HCT116 (cell line): Measurements from ENCODE around the gene PHPT1. TPM values are rescaled to one million over a fixed set of nuclear protein-coding genes. Genes with fewer than 3 reads are reported as not detected.

ENCODE experiments used
- ATAC-seq: fragments of 200-7000 bp; cut with Tn5 transposase; 2 replicates; pipeline ENCODE4 v1.9.1; 2020; ENCODE audit warnings: mild to moderate bottlenecking, moderate library complexity
- BruUV-seq: library from RNA; stranded (reverse); fragments of 400-500 nt; replicated peaks from 2 replicates; lab custom pipeline; 2021; lab: Mats Ljungman, UMichigan
- CTCF ChIA-PET: fragments of 300-600 bp; sonication (Branson Sonifier 250); formaldehyde crosslinking; loops from one replicate; lab custom pipeline; 2021; ENCODE audit warnings: antibody characterized with exemption; lab: Charles Lee
- POLR2A ChIA-PET: fragments of 300-600, 350-600 bp; sonication (Branson Sonifier 250); formaldehyde crosslinking; loops from one replicate; lab custom pipeline; 2021; ENCODE audit warnings: antibody characterized with exemption; lab: Charles Lee
- RAD21 ChIA-PET, 2 experiments: fragments of 300-600 bp; sonication (Branson Sonifier 250); formaldehyde crosslinking; loops; one replicate each; lab custom pipeline; 2023; ENCODE audit warnings: low total read pairs in 2 of 2; ENCODE audit not compliant: uncharacterized antibody in 2 of 2, unreplicated experiment in 2 of 2, low non-redundant PET in 1 of 2; lab: Charles Lee
- DNase-seq: peaks from one replicate; pipeline ENCODE4 v3.0.0-alpha.2; 2010; ENCODE audit warnings: low read depth, low spot score
- H2AFZ ChIP-seq: fragments of 200-600 bp; shearing (Covaris generic), sonication (generic); 2 replicates; pipeline ENCODE4 v1.6.1; 2017; ENCODE audit warnings: low read depth, mixed run types, mixed read lengths, antibody characterized with exemption, low read length; ENCODE audit not compliant: poor library complexity, severe bottlenecking
- H3K27ac ChIP-seq: 2 replicates; pipeline ENCODE4 v1.5.1; 2012; ENCODE audit warnings: low read depth, low read length
- H3K27me3 ChIP-seq: fragments of 200-600 bp; sonication (generic); 2 replicates; pipeline ENCODE4 v1.6.1; 2016; ENCODE audit warnings: mixed run types, low read length, mixed read lengths; ENCODE audit not compliant: insufficient read depth
- H3K36me3 ChIP-seq, 2 experiments: fragments of 200-500 bp in 1 of 2; fragments of 200-600 bp in 1 of 2; sonication (Bioruptor generic) in 1 of 2; sonication (generic) in 1 of 2; 2 replicates each; pipeline versions ENCODE4 v1.5.1 to v1.6.1; 2014 to 2016; ENCODE audit warnings: low read length in 2 of 2, inconsistent platforms in 1 of 2, mixed read lengths in 1 of 2, mixed run types in 1 of 2; ENCODE audit not compliant: insufficient read depth in 2 of 2, control insufficient read depth in 1 of 2
- H3K4me1 ChIP-seq, 2 experiments: fragments of 200-600 bp in 1 of 2; sonication (generic) in 1 of 2; 2 replicates each; pipeline versions ENCODE4 v1.5.1 to v1.6.1; 2012 to 2017; ENCODE audit warnings: low read length in 2 of 2, inconsistent platforms in 1 of 2, mild to moderate bottlenecking in 1 of 2, mixed read lengths in 1 of 2, mixed run types in 1 of 2, moderate library complexity in 1 of 2; ENCODE audit not compliant: insufficient read depth in 2 of 2, control insufficient read depth in 1 of 2
- H3K4me2 ChIP-seq: fragments of 200-600 bp; sonication (generic); 2 replicates; pipeline ENCODE4 v1.6.1; 2017; ENCODE audit warnings: mixed run types, low read length, mixed read lengths
- H3K4me3 ChIP-seq, 2 experiments: fragments of 200-600 bp in 1 of 2; sonication (generic) in 1 of 2; replicated peaks in 1 of 2; 2 replicates each; pipeline ENCODE4 v1.5.1; 2011 to 2016; ENCODE audit warnings: low read length in 2 of 2, control low read depth in 1 of 2, low read depth in 1 of 2, mild to moderate bottlenecking in 1 of 2, mixed read lengths in 1 of 2, mixed run types in 1 of 2
- H3K79me2 ChIP-seq: fragments of 200-600 bp; sonication (generic); 2 replicates; pipeline ENCODE4 v1.6.1; 2017; ENCODE audit warnings: mild to moderate bottlenecking, mixed run types, low read length, moderate library complexity, mixed read lengths; ENCODE audit not compliant: insufficient read depth
- H3K9ac ChIP-seq: fragments of 200-600 bp; sonication (generic); 2 replicates; pipeline ENCODE4 v1.6.1; 2016; ENCODE audit warnings: low read length, mixed read lengths
- H3K9me2 ChIP-seq: fragments of 200-600 bp; sonication (generic), shearing (Covaris generic); 2 replicates; pipeline ENCODE4 v1.6.1; 2017; ENCODE audit warnings: mixed run types, mild to moderate bottlenecking, moderate library complexity; ENCODE audit not compliant: insufficient read depth
- H3K9me3 ChIP-seq, 2 experiments: fragments of 200-500 bp in 1 of 2; fragments of 200-600 bp in 1 of 2; sonication (Bioruptor generic) in 1 of 2; sonication (generic) in 1 of 2; 2 replicates each; pipeline ENCODE4 v1.6.1; 2014 to 2017; ENCODE audit warnings: low read length in 2 of 2, mixed read lengths in 2 of 2, inconsistent platforms in 1 of 2, low read depth in 1 of 2, mild to moderate bottlenecking in 1 of 2, mixed run types in 1 of 2, moderate library complexity in 1 of 2; ENCODE audit not compliant: control insufficient read depth in 1 of 2, insufficient read depth in 1 of 2
- H4K20me1 ChIP-seq: fragments of 200-600 bp; sonication (generic), shearing (Covaris generic); 2 replicates; pipeline ENCODE4 v1.6.1; 2017; ENCODE audit warnings: mixed run types, mild to moderate bottlenecking, moderate library complexity; ENCODE audit not compliant: insufficient read depth
- CBX3 ChIP-seq: IDR thresholded peaks from 2 replicates; pipeline ENCODE4 v1.6.1; 2012; ENCODE audit warnings: low read depth
- EGR1 ChIP-seq: IDR thresholded peaks from 2 replicates; pipeline ENCODE4 v1.6.1; 2012; ENCODE audit warnings: low read depth
- JUND ChIP-seq: IDR thresholded peaks from 2 replicates; pipeline ENCODE4 v1.6.1; 2012
- POLR2A ChIP-seq: IDR thresholded peaks from 2 replicates; pipeline ENCODE4 v1.7.0; 2011; ENCODE audit warnings: borderline replicate concordance; ENCODE audit not compliant: insufficient read depth, insufficient read length; ENCODE audit errors: extremely low read depth
- POLR2AphosphoS5 ChIP-seq: IDR thresholded peaks from 2 replicates; pipeline ENCODE4 v1.6.1; 2011; ENCODE audit warnings: mild to moderate bottlenecking, low read depth, low read length, moderate library complexity
- RAD21 ChIP-seq: IDR thresholded peaks from 2 replicates; pipeline ENCODE4 v1.6.1; 2012; ENCODE audit warnings: low read depth, mild to moderate bottlenecking
- SP1 ChIP-seq: IDR thresholded peaks from 2 replicates; pipeline ENCODE4 v1.6.1; 2012; ENCODE audit warnings: low read depth
- SRF ChIP-seq: IDR thresholded peaks from 2 replicates; pipeline ENCODE4 v1.6.1; 2012; ENCODE audit warnings: low read depth
- TCF7L2 ChIP-seq: IDR thresholded peaks from 2 replicates; pipeline ENCODE4 v1.7.0; 2011; ENCODE audit warnings: borderline replicate concordance, inconsistent platforms; ENCODE audit not compliant: insufficient read depth, insufficient read length; ENCODE audit errors: extremely low read depth
- YY1 ChIP-seq: IDR thresholded peaks from 2 replicates; pipeline ENCODE4 v1.6.1; 2011; ENCODE audit warnings: low read length, low read depth, moderate library complexity, mild to moderate bottlenecking; ENCODE audit not compliant: insufficient replicate concordance; ENCODE audit errors: extremely low read depth
- ZNF274 ChIP-seq: fragments of 200-500 bp; sonication (Bioruptor generic); IDR thresholded peaks from 2 replicates; pipeline ENCODE4 v1.6.1; 2014; ENCODE audit warnings: mild to moderate bottlenecking, low read depth, low read length, inconsistent platforms
- intact Hi-C: fragments of 100-400 bp; cut with micrococcal nuclease; formaldehyde crosslinking; loops from 2 replicates; pipeline ENCODE4 v1.10.0; 2022
- total RNA-seq: library from RNA; stranded (reverse); gene quantifications from one replicate; pipeline ENCODE4 v1.2.1, GENCODE V29; 2021; ENCODE audit not compliant: unreplicated experiment
- TF ChIP-seq, protein P1 (sequence below), 3 experiments: fragments of 200-600 bp in 1 of 3; sonication (generic) in 1 of 3; IDR thresholded peaks in 2 of 3; conservative IDR thresholded peaks in 1 of 3; 2 replicates each; pipeline ENCODE4 v1.5.1; 2012 to 2017; ENCODE audit warnings: low read depth in 2 of 3, low read length in 2 of 3, antibody characterized with exemption in 1 of 3, borderline replicate concordance in 1 of 3, control low read depth in 1 of 3, mild to moderate bottlenecking in 1 of 3, mixed read lengths in 1 of 3, mixed run types in 1 of 3, moderate library complexity in 1 of 3; ENCODE audit not compliant: insufficient read depth in 1 of 3
- TF ChIP-seq, protein P2 (sequence below): IDR thresholded peaks from 2 replicates; pipeline ENCODE4 v1.6.1; 2011; ENCODE audit warnings: mild to moderate bottlenecking, low read length, moderate library complexity; ENCODE audit not compliant: insufficient replicate concordance; ENCODE audit errors: extremely low read depth
- TF ChIP-seq, protein P3 (sequence below): IDR thresholded peaks from 2 replicates; pipeline ENCODE4 v1.6.1; 2012

Gene PHPT1
- total RNA-seq, 1 experiment from 2014 or later = 148 TPM

GRCh38 chr9:136861874-136862457 is 12.8 kb downstream of the PHPT1 start (continued):
- TF ChIP-seq YY1 (no peak), SP1 (no peak), CBX3 (no peak), EGR1 (no peak)
- TF ChIP-seq, protein P1, sequence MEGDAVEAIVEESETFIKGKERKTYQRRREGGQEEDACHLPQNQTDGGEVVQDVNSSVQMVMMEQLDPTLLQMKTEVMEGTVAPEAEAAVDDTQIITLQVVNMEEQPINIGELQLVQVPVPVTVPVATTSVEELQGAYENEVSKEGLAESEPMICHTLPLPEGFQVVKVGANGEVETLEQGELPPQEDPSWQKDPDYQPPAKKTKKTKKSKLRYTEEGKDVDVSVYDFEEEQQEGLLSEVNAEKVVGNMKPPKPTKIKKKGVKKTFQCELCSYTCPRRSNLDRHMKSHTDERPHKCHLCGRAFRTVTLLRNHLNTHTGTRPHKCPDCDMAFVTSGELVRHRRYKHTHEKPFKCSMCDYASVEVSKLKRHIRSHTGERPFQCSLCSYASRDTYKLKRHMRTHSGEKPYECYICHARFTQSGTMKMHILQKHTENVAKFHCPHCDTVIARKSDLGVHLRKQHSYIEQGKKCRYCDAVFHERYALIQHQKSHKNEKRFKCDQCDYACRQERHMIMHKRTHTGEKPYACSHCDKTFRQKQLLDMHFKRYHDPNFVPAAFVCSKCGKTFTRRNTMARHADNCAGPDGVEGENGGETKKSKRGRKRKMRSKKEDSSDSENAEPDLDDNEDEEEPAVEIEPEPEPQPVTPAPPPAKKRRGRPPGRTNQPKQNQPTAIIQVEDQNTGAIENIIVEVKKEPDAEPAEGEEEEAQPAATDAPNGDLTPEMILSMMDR (IDR thresholded peaks at IDR 0.05 in 2 of 3, conservative IDR thresholded peaks at IDR 0.05 in 1 of 3; ENCODE audit: borderline replicate concordance in 1 of 3, insufficient read depth in 1 of 3, low read depth in 2 of 3, low read length in 2 of 3) = no peak

DNA sequence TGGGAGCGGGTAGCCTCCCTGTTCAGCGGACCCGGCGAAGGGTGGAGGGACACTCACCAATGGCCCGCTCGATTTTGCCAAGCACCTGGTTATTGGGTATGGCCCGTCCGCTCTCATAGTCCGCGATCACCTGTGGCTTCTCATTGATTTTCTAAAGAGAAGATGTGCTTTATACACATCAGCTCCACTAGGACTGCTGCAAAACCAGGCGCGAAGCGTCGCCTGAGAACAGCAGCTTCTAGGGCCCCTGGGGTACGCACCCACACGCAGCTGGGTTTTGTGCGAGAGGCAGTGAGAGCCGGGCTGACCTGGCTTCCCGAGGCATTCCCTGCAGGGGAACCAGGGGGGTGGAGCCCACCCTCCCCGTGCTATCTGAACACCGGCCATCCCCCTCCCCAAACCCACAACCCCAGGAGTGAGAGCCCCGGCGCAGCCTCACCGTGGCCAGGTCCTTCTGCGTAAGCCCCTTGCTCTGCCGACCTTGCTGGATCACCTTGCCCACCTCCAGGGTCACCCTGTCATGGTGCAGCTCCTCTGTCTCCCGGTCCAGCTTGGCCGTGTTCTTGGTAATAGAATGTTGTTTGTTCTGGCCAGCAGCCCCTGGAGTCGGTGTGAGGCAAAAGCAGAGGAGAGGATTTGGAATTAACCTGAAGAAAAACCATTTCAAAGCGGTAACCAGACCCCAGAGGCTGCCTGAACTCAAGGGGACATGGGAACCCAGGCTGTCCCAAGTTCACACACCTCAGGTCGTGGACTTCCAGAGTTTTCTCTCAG is 13.8 kb downstream of the PHPT1 start:
- CTCF ChIA-PET = no interaction called here
- DNase-seq (no peak), ATAC-seq (no peak)
- no peak overlapping the region for H3K27ac ChIP-seq
- TF ChIP-seq POLR2A (no peak), RAD21 (no peak), POLR2AphosphoS5 (no peak), ZNF274 (no peak), JUND (no peak), EGR1 (no peak), TCF7L2 (no peak), SRF (no peak)
- TF ChIP-seq, protein P1 (IDR thresholded peaks at IDR 0.05 in 2 of 3, conservative IDR thresholded peaks at IDR 0.05 in 1 of 3; ENCODE audit: borderline replicate concordance in 1 of 3, insufficient read depth in 1 of 3, low read depth in 2 of 3, low read length in 2 of 3) = no peak
- TF ChIP-seq, protein P2, sequence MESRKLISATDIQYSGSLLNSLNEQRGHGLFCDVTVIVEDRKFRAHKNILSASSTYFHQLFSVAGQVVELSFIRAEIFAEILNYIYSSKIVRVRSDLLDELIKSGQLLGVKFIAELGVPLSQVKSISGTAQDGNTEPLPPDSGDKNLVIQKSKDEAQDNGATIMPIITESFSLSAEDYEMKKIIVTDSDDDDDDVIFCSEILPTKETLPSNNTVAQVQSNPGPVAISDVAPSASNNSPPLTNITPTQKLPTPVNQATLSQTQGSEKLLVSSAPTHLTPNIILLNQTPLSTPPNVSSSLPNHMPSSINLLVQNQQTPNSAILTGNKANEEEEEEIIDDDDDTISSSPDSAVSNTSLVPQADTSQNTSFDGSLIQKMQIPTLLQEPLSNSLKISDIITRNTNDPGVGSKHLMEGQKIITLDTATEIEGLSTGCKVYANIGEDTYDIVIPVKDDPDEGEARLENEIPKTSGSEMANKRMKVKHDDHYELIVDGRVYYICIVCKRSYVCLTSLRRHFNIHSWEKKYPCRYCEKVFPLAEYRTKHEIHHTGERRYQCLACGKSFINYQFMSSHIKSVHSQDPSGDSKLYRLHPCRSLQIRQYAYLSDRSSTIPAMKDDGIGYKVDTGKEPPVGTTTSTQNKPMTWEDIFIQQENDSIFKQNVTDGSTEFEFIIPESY = no peak
- TF ChIP-seq, protein P3, sequence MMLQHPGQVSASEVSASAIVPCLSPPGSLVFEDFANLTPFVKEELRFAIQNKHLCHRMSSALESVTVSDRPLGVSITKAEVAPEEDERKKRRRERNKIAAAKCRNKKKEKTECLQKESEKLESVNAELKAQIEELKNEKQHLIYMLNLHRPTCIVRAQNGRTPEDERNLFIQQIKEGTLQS = no peak
- TF ChIP-seq, all 23 proteins: peak for 0
- Histone ChIP-seq H3K9ac (no peak overlapping the region), H3K4me1 (peaks cover 6 to 25% of the 10 kb centered on the region in 2 experiments; a peak in 3 of 4 replicates), H3K9me3 (no peaks in the 10 kb centered on the region; a peak in 1 of 4 replicates), H4K20me1 (no peaks in the 10 kb centered on the region), H3K4me2 (no peak overlapping the region), H3K4me3 (no peak overlapping the region), H3K27me3 (no peaks in the 10 kb centered on the region), H3K79me2 (peaks cover 31% of the 10 kb centered on the region), H3K36me3 (peaks cover 23 to 25% of the 10 kb centered on the region in 2 experiments; a peak in 3 of 4 replicates), H3K9me2 (no peaks in the 10 kb centered on the region), H2AFZ (no peak overlapping the region)
- intact Hi-C loops = no loop called here
- no TSS peak for BruUV-seq
- RAD21 ChIA-PET = no interaction called here
- POLR2A ChIA-PET = no interaction called here
